HS-27A (cell line): ENCODE results near the gene ARHGEF19.
"Not testable (repeated sequence)": the region's sequence is repeated elsewhere in the genome, so short reads cannot be mapped to it uniquely, and the experiment has no call there.

Experiments used
- DNase-seq: peaks from one replicate; pipeline ENCODE4 v3.0.0-alpha.2; 2012; ENCODE audit warnings: low read depth, missing footprints

Gene ARHGEF19

DNA sequence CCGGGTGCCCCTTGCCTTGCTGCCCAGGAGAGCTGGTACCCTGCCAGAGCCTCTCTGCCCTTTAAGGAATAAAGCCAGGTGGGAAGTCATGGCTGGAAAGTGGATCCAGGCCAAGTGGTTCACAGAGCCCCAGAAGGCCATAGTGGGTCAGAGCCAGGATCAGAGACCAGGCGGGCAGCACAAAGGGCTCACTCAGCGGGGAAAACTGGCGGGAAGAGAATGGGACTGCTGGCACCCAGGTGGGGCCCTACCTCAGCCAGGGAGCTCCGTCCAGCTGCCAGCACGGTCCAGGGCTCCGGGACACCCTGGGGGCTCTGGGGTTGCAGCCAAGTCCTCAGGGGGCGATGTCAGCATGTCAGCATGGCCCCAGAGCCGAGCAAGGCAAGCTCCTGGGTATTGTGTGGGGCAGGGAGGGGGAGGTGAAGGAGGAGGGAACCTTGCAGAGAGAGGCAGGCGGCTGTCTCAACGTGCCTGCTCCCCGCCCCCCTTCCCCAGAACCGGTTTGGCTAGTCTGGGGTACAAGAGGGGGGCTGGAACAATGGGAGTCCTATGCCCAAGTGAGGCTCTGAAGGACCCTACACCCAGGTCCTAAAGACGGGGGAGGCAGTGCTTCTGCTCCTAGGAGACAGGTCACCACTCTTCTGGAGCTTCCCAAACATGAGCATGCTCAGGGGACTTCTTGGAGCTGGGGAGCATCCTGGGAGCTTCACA, at the start of gene ARHGEF19:
TSS of gene ARHGEF19 (minus strand) at position 402 of the 711 bp plus-strand sequence. CDS start 3,598 bp downstream, outside the sequence.
- no peak for DNase-seq

DNA sequence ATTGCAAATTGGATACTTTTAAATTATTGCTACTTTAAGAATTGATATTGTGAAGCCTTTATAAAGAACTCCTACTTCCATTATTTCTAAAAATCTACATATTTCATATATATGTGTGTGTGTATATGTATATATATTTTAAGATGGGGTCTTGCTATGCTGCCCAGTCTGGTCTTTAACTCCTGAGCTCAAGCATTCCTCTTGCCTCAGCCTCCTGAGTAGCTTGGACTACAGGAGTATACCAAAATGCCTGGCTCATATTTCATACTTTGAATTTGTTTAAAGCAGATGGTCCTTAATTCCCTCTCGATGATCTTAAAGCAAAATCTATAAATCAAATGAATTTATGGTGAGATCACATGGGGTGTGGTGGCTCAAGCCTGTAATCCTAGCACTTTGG, 49.6 kb upstream of the ARHGEF19 start:
- no peak for DNase-seq

GRCh38 chr1:16260814-16261213, 48.4 kb upstream of the ARHGEF19 start:
- no peak for DNase-seq

- no peak for DNase-seq
Observed at GRCh38 chr1:16258591-16259135, 46.2 kb upstream of the ARHGEF19 start.

- DNase-seq: no peak
Observed at GRCh38 chr1:16257968-16258367, 45.5 kb upstream of the ARHGEF19 start.

DNA sequence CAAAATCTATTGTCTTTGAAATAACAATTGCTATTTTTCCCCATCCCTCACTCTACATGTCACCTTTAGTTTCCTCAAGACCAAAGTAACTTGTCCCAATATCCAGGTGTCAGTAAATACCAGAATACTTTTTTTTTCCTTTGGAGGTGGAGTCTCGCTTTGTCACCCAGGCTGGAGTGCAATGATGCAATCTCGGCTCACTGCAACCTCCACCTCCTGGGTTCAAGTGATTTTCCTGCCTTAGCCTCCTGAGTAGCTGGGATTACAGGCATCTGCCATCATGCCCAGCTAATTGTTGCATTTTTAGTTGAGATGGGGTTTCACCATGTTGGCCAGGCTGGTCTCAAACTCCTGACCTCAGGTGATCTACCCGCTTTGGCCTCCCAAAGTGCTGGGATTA, 45.1 kb upstream of the ARHGEF19 start:
- not testable (repeated sequence) for DNase-seq

- DNase-seq: no peak
Observed at GRCh38 chr1:16256478-16256877, 44.0 kb upstream of the ARHGEF19 start.

GRCh38 chr1:16254263-16254928, 41.9 kb upstream of the ARHGEF19 start:
- DNase-seq: no peak

DNA sequence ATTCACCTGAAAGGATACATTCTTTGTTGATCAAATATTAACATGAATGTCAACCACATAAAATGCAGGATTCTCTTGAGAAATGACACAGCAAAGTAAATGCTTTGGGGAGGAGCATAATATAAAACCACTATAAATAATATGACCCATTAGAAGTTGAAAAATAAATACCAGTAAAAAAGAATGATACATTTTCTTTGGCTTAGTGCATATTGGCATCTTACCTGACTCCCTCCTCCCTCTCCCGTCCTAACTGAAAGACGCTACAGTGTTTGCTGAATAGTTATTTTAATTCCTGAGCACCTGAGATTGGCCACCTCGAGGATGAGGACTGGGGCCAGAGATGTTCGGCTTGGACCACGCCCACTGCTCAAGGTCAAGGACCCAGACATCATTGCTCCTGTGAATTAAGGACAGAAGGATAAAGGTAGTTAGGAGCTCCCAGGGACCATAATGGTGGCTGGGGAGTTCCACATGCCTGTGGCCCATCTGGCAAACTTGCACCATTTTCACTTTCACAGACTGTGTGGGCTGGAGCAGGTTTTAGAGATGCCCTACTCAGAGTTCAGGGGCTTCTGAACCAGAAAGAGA, 41.0 kb upstream of the ARHGEF19 start:
- DNase-seq: no peak

- DNase-seq: no peak
Observed at GRCh38 chr1:16252912-16253311, 40.5 kb upstream of the ARHGEF19 start.

DNA sequence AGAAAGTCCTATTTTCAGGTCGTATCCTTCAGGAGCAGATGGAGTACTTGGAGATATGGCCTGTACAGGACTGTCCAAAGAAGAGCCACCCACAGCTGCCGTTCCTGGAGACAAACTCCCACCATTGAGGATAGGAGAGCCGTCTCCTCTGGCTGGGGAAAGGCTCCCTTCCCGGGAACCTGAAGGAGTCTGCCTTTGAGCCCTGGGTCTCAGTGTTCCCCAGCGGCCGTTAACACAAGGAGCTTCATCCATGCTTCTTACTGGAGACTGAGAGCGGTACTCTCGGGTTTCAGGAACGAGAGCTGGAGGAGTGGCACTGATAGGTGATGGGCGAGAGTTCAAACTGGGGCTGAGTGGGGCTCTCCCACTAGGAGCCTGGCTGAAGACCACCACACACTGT, 38.9 kb upstream of the ARHGEF19 start:
- no peak for DNase-seq

GRCh38 chr1:16250524-16251251, 38.2 kb upstream of the ARHGEF19 start:
- no peak for DNase-seq

GRCh38 chr1:16249596-16250241, 37.3 kb upstream of the ARHGEF19 start:
- no peak for DNase-seq

GRCh38 chr1:16248603-16249516, 36.4 kb upstream of the ARHGEF19 start:
- peak; percentile 66 for DNase-seq

DNA sequence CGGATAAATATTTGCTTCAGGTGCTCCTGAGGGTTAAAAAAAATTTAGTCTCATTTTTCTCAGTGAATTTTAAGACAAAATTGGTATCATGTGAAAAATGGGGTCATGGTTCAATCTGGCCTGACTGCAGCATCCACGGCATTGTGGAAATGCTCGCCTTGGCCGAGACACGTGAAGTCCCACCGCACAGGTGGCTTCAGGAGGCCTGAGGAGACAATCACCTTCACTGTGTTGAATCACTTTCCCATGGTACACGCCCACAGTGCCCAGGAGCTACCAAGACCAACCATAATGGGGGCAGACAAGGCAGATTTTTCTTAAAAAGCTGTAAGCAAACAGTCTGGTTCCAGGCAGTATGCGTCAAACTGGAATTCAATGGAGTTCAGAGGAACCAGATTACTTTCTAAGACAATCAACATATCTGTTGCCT, 35.6 kb upstream of the ARHGEF19 start:
- DNase-seq: no peak

- no peak for DNase-seq
Observed at GRCh38 chr1:16247441-16247840, 35.0 kb upstream of the ARHGEF19 start.

DNA sequence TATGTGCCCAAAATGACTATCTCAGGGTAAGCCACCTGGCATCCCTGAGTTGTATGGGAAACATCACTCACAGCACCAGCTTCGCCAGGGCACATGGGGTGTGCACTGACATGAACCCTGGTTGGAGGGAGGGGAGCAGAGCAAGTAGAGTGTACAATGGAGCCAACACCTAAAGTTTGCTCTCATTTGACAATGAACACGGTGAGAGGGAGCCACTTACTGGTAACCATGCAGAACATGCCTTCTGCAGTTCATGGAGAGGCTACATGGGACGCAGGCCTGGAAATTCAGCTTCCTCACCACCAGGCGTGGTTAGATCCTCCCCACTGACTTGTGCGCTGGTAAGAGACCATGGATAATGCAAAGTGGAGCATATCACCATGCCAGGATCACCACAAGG, 34.5 kb upstream of the ARHGEF19 start:
- no peak for DNase-seq

GRCh38 chr1:16246239-16246638, 33.8 kb upstream of the ARHGEF19 start:
- DNase-seq: not testable (repeated sequence)

DNA sequence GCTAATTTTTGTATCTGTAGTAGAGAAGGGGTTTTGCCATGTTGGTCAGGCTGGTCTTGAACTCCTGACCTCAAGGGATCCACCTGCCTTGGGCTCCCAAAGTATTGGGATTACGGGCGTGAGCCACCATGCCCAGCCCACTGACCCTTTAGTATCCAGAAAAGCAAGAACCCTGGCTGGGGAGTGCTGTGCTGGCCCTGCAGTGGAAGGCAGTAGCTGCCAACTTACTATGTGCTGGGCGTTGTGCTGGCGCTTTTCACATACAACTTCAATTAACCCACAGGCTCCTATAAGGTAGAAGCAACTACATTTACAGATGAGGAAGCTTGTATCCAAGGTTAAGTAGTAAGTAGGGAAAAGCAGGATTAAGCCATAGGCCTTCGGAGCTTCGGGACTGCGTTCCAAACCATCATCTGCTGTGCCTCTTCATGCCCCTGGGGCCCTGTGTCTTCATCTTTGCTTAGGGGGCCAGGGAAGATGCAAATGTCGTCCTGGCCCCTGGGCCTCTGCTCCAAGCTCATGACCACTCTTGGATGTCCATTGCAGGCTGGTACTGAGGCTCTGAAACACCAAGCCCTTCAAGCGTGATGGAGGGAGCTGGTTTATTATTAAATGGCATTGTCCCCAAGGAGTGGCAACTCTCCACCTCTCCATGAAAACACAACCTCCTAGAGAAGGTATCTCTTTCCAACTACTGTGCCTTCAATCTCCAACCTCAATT, 33.2 kb upstream of the ARHGEF19 start:
- no peak for DNase-seq
